Measurements from ENCODE around the gene SLC27A5. TPM values are rescaled to one million over a fixed set of nuclear protein-coding genes. Genes with fewer than 3 reads are reported as not detected.

SLC27A5 gene
- total RNA-seq, 4 donors from 2014 or later = 10.6 to 22.4 (median 17.7) TPM

DNA sequence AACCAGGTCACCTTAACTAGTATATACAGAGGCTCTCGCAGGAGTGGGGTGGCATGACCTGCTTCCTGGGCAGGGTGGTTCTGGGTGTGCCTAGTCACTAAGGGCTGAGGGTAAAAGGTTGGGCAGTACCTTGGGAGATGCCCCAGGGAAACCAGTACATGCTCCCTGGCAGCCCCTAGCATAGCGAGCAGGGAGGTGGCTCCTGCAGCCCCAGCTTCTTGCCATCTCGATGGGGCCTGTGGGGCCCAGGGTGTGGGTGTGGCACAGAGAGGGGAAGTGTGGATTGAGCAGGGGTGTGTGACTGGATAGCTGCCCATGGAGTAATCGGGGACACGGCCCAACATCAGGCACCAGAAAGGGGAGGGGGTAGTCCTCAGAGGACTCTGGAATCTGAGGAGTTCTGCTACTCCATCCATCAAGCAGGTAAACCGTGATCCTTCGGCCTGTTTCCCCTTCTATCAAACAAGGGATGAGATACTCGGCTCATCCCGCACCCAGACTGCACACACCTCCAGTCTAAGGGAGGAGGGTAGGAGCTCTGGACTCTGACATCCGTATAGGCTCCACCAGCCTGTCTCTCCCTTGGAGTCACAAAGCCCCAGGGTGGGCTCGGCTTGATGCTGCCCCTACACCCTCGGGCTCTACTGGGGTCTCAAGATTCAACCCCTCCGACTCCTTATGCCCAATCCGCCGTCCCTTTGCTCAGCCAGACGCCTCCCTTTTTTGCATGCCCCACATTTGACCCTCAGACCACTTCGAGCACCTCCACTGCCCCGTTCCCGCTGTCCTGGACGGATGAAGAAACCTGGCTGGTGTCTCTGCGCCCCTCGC lies 6.7 kb upstream of the SLC27A5 start:
- 12 to 13% methylated on average over 21 to 22 of the region's 22 CpGs for WGBS, 2 donors
- H3K9me3 ChIP-seq = no peaks in the 10 kb centered on the region
- H3K4me1 ChIP-seq = peaks cover 28 to 36% of the 10 kb centered on the region in 2 donors
- no peak for TF ChIP-seq POLR2A (IDR thresholded peaks at IDR 0.05)
- TF ChIP-seq, protein P1, sequence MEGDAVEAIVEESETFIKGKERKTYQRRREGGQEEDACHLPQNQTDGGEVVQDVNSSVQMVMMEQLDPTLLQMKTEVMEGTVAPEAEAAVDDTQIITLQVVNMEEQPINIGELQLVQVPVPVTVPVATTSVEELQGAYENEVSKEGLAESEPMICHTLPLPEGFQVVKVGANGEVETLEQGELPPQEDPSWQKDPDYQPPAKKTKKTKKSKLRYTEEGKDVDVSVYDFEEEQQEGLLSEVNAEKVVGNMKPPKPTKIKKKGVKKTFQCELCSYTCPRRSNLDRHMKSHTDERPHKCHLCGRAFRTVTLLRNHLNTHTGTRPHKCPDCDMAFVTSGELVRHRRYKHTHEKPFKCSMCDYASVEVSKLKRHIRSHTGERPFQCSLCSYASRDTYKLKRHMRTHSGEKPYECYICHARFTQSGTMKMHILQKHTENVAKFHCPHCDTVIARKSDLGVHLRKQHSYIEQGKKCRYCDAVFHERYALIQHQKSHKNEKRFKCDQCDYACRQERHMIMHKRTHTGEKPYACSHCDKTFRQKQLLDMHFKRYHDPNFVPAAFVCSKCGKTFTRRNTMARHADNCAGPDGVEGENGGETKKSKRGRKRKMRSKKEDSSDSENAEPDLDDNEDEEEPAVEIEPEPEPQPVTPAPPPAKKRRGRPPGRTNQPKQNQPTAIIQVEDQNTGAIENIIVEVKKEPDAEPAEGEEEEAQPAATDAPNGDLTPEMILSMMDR (IDR thresholded peaks at IDR 0.05) = peak in 3 of 6 experiments; percentile 27 to 51 (median 35)
- H3K27me3 ChIP-seq = no peaks in the 10 kb centered on the region
- H3K36me3 ChIP-seq = peaks cover 14 to 15% of the 10 kb centered on the region in 2 donors
- DNase-seq = no peak
- peak overlapping the region; percentile 56 to 83 (median 67) for H3K4me3 ChIP-seq (replicated peaks in 1 of 3)
- intact Hi-C loops (cut with DNase I) = no loop called here
- peak overlapping the region; percentile 80 to 97 (median 86) for H3K27ac ChIP-seq

DNA sequence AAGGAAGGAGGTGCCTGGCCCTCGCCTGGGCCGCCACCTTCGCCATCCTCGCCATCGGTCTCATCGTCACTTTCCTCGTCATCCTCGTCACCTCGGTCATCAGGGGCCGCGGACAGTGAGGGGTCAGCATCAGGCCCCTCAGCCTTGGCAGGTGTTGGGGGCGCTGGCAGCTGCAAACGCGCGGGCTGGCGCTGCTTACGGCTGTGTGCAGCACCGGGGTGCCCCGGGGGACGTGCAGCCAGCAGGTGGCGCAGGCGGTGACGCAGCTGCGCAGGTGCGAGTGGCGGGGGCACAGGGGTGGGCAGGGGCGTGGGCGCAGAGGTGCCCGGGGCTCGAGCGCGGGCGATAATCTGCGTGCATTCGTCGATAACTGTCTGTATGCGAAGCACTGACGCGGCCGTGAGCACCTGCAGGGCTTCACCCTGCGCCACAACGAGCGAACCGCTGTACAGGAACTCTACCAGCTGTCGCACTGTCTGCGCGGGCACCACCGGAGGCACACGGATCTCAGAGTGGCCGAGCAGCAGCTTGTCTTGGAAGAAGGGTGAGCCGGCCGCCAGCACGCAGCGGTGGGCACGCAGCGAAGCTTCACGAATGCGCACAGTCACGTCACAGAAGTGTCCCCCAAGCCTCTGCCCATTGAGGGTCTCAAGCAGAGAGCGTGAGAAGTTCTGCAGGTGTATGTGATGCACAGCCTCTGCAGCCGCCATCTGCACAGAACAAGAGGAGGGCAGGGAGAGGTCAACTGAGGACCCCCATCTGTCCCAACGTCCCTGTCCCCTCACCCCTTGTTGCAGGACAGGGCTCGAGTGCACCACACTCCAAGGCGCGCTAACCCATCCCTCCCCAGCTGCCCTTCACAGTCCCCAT lies 5.4 kb upstream of the SLC27A5 start:
- TF ChIP-seq, protein P1 (IDR thresholded peaks at IDR 0.05) = no peak
- TF ChIP-seq POLR2A (IDR thresholded peaks at IDR 0.05) = no peak
- Histone ChIP-seq H3K9me3 (no peaks in the 10 kb centered on the region), H3K4me1 (peaks cover 30 to 38% of the 10 kb centered on the region in 2 donors), H3K27me3 (no peaks in the 10 kb centered on the region), H3K4me3 (replicated peaks in 1 of 3) (no peak overlapping the region), H3K36me3 (peaks cover 14 to 15% of the 10 kb centered on the region in 2 donors), H3K27ac (no peak overlapping the region)
- 90 to 95% methylated on average over 34 to 60 of the region's 65 CpGs for WGBS, 2 donors
- intact Hi-C loops (cut with DNase I) = no loop called here
- DNase-seq = no peak

DNA sequence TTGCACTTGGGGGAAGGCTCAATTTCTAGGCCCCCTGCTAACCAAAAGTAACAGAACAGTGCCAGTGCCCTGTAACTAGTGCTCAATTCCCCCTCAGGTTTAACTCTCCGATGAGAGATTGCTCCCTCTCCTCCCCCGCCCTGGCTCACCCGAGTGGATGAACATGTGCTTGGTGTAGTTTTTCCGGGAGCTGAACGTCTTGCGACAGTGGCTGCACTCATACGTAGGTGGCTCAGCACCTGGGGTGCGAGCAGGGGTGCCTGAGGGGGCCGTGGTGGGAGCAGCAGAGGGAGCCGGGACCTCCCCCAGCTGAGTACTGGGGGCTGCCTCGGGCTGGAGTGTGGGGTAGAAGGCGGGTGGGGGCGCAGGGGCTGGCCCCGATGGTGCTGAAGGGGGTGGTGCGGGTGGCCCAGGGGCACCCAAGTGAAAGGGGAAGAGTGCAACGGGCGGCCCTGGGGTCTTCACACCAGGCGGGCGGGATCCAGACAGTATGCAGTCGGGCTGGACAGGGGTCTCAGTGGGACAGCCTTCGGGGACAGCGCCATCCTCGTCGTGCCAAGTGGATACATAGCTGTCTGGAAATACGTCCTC lies 4.5 kb upstream of the SLC27A5 start:
- Histone ChIP-seq H3K9me3 (no peaks in the 10 kb centered on the region), H3K4me1 (peaks cover 30 to 38% of the 10 kb centered on the region in 2 donors), H3K27me3 (no peaks in the 10 kb centered on the region), H3K4me3 (replicated peaks in 1 of 3) (no peak overlapping the region), H3K36me3 (peaks cover 14 to 15% of the 10 kb centered on the region in 2 donors), H3K27ac (no peak overlapping the region)
- TF ChIP-seq, protein P1 (IDR thresholded peaks at IDR 0.05) = no peak
- no peak for TF ChIP-seq POLR2A (IDR thresholded peaks at IDR 0.05)
- 88 to 91% methylated on average over 25 of the region's 25 CpGs for WGBS, 2 donors
- no peak for DNase-seq
- intact Hi-C loops (cut with DNase I) = no loop called here

DNA sequence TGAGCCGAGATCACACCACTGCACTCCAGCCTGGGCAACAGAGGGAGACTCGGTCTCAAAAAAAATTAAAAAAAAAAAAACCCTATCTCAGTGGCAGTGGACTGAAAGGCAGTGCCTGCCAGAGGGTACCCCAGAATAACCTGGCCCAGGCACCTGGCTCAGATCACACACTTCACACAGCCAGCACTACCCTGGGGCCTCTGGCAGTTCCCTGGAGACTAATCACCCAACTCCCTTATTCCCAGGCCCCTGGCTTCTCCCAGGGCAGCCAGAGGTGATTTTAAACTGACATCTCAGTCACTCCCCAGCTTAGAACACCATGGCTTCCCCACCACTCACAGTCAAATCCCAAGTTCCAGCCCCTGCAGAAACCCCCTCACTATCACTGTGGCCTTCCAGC lies 3.5 kb upstream of the SLC27A5 start:
- no peak overlapping the region for H3K4me3 ChIP-seq (replicated peaks in 1 of 3)
- no peak for TF ChIP-seq POLR2A (IDR thresholded peaks at IDR 0.05)
- TF ChIP-seq, protein P1 (IDR thresholded peaks at IDR 0.05) = no peak
- H3K27me3 ChIP-seq = no peaks in the 10 kb centered on the region
- intact Hi-C loops (cut with DNase I) = no loop called here
- peaks cover 14 to 15% of the 10 kb centered on the region in 2 donors for H3K36me3 ChIP-seq
- no peak overlapping the region for H3K27ac ChIP-seq
- 97 to 100% methylated on average over 2 of the region's 2 CpGs for WGBS, 2 donors
- DNase-seq = no peak
- H3K4me1 ChIP-seq = peaks cover 27 to 33% of the 10 kb centered on the region in 2 donors
- no peaks in the 10 kb centered on the region for H3K9me3 ChIP-seq
